COLO668 (cell line): ENCODE measurements around the gene ARL2BP.
"Not testable (repeated sequence)": the region's sequence is repeated elsewhere in the genome, so short reads cannot be mapped to it uniquely, and the experiment has no call there.

Experiments used
- DNase-seq: peaks from one replicate; lab custom pipeline; 2025; ENCODE audit not compliant: unreplicated experiment; lab: John Stamatoyannopoulos, UW

ARL2BP gene

DNA sequence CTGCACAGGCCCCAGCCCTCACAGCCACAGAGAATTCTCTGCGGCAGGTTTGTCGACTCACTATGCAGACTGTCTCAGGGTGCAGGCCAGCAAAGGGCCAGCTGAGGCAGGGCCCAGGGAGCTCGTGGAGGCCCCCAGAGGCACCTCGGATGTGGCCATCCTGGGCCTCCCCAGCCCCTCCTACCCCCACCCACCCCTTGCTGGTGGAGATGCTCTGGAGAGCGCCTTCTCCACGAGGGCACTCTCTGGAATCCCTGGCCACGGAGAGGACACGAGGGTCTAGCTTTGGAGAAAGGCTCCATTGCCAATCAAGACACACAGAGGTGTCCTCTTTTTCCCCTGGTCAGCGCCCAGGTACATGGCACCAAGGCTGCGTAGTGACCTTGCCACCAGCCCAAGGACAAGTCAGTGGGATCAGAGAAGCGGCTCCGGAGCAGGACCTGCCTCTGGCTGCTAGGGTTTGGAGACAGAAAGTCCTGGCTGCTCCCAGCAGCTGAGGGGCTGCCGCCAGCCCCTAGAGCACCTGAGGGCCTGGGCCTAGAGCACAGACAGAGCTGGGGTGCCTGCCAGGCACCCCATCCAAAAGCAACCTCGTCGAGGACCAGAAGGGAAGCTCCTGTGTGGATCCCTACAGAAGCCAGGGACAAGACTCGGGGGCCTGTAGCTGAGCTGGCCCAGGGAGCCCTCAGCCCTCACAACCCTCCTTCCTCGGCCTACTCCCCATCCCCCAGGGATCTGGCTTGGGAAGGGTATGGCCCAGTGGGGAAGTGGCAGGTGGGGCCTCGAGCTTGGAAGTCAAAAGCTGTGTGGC is 18.7 kb downstream of the ARL2BP start:
- no peak for DNase-seq

DNA sequence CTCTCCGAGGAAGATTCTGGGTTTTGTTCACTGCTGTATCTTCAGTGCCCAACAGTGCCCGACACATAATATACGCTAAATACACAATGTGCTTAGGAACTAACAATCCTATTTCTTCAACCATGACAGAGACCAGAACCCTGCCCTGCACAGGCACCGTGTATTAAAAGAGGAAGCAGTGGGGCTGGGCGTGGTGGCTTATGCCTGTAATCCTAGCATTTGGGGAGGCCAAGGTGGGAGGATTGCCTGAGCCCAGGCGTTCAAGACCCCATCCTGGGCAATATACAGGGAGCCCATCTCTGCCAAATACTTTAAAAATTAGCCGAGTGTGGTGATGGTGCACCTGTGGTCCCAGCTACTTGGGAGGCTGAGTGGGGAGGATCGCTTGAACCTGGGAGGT is 19.3 kb downstream of the ARL2BP start:
- no peak for DNase-seq

DNA sequence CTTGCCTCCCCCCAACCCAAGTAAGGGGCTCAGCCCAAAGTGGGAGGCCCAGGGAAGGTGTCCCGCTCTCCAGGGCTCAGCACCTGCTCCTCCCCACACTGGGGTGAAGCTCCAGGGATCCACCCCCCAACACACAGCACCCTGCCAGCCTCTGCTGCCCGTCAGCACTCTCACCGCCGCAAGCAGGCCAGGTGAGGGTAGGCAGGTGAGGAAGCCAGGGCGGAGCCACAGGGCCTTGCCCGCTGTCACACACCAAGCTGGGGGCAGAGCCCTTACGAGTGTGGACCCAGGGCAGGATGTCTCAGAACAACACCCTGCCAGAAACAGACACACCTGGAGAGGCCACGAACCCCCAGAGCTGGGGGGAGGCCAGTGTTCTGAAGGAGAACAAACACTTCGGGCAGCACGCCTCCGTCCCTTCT is 19.9 kb downstream of the ARL2BP start:
- DNase-seq, result peak; percentile 86

DNA sequence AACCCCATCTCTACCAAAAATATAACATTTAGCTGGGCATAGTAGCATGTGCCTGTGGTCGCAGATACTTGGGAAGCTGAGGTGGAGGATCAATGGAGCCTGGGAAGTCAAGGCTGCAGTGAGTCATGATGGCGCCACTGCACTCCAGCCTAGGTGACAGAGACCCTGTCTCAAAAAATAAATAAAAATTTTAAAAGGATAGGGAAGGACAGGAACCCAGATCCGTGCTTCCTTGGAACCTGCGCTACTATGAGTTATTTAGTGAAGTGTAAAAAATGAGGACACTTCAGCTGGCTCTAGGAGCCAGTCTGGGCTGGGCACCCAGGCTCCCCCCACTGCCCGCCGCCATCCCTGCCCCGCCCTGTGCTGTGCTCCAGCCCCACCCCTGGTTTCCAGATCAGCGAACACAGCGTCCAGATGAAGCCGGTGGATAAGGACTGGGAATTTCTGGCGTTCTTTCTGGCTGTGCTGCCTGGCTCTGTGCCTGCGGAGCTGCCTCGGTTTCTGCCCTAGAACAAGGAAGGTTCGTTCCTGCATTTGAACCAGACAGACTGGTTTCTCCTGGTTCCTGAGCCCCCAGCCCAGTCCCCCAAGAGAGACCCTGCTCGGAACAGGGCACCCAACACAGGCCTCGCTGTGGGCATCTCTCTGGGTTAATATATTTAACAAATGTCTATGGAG is 20.9 kb downstream of the ARL2BP start:
- DNase-seq, result peak; percentile 59

DNA sequence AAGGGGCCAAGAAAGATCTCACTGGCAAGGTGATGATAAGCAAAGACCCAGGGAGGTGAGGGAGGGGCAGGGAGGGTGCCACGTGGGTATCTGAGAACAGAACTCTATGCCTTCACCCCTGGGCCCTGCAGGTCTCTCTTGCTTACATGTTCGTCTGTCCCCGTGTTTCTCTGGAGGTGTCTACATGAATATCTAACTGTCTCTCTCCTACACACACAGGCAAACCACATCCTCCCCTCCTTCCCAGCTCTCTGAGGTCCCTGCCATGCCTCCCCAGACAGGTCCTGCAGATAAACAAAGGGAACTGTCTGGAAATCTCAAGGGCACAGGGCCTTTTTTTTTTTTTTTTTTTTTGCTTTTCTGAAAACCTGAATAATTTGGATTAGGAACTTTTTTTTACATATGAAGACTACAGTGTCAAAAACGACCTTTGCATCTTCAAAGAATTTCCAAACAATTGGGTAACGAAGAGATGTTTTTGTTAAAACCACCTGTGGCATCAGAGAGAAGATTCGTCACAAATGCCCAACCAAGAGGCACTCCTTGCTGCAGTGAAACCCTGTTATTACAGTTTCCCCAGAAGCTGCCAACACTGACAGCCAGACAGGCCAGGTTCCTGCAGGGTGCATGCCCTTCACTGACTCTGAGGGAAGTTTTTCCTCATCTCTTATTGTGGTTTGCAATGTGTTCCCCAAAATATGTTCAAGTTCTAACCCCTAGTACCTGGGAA is 21.6 kb downstream of the ARL2BP start:
- no peak for DNase-seq

DNA sequence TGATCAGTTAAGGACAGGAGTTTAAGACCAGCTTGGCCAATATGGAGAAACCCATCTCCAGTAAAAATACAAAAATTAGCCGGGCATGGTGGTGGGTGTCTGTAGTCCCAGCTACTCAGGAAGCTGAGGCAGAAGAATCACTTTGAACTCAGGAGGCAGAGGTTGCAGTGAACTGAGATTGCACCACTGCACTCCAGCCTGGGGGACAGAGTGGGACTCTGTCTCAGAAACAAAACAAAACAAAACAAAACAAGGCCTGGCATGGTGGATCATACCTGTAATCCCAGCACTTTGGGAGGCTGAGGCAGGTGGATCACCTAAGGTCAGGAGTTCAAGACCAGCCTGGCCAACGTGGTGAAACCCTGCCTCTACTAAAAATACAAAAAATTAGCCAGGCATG is 22.3 kb downstream of the ARL2BP start:
- not testable (repeated sequence) for DNase-seq

DNA sequence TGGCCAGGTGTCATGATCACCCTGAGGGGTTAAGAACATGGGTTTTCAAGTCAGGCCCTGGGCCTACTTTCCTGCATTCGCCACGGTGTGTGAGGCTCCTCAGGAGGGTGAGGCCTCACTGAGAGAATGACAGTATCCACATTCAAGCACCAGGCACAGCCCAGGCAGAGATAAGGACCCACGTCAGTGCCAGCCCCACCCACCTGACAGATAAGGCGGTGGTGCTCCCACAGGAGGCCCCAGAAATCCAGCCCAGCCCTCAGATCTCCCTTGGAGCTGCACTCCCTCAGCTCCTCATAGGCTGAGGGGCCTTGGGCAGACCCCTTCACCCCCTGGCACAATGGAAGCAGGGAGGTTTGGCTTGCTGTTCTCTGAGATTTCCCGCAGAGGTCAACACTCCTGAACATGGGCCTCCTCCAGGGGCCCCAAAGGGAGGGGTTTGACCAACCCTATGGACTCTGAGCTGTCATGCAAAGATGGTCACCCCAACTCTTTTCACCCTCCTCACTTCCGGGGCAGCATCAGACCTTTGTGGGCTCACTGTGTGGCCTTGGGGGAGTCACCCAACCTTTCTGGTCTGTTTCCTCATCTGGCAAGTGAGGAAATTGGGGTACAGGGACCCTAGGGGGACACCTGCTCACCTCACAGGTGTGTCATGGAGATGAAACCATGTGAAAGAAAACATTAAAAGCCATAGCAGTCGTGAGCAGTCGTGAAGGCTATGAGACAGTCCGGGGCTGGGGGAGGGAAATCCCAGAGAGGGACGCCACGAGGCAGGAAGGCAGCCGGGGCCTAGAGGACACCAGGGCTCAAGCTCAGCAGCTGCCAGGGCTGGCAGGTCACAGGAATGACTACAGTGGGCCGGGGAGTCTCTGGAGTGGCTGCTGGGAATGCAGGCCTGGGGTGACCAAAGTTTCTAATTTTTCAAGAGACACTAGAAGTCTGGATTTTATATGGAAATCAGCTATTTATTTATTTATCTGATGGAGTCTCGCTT is 24.0 kb downstream of the ARL2BP start:
- no peak for DNase-seq

DNA sequence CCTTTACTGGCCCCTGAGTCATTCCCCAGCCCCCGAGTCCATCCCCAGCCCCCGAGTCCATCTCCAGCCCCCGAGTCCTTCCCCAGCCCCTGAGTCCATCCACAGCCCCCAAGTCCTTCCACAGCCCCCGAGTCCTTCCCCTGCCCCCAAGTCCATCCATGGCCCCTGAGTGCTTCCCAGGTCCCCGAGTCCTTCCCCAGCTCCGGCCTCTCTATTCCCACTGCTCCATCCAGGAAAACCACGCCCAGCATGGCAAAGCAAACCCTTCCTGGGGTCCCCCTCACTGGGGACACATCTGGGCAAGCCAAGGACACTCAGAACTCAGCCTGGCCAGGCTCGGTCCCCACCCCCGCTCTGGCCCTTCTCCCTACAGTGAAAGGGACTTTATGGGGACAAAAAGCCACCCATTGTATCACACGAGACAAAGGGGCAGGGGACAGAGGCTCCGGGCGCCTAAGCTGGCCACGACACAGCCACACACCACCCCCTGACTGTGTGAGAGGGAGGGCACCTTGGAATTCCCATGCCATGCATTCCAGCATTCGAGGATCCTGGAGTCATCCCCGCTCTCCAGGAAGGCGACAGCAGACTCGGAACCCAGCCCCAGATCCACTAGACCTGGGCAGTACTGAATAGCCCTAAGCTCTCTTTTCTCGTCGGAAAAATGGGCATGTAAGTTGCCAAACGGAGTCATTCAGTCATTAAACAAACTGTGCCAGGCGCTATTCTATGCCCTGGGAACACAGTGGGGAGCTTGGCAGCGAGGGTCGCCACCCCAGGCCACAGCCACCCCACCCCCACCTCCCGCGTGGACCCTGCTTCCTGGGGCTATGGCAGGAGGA is 25.4 kb downstream of the ARL2BP start:
- no peak for DNase-seq

DNA sequence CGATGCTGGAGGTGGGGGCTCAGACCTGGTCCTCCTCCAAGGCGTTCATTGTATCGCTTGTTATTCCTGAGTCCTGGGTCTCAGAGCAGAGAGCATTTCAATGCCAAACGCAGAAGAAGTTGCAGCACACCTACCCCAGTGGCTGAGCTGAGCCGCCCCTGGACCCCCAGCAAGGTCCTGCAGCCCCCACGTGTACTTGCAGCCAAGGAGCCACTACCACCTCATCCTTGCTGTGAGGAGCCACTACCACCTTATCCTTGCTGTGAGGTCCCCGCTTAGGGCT is 25.9 kb downstream of the ARL2BP start:
- DNase-seq, result no peak

DNA sequence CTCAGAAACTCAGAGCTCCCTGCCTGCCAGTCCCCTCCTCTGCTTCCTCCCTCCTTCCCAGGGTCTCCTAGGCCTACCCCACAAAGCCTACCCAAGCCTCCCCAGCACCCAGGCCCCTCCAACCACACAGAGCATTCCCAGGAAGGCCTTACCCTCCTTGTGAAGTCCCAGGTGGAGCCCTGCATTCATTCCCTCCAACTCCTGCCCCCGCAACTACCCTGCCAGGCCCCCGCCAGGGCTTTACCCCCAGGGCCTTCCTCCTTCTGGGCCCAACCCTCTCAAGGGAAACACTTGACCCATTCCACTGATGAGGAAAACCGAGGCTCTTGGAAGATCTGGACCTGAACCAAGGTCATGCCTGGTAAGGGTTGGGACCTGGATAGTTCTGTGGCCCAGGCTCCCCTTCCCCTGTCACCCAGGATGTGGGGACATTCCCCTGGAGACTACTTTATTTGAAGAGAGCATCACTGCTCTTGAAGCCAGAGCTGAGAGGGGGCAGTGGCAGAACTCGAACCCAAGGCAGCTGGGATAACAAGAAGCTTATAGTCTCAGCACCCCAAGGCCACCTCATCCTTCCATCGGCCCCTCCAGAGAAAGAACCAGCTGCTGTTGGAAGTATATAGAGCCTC is 26.9 kb downstream of the ARL2BP start:
- DNase-seq, result no peak

DNA sequence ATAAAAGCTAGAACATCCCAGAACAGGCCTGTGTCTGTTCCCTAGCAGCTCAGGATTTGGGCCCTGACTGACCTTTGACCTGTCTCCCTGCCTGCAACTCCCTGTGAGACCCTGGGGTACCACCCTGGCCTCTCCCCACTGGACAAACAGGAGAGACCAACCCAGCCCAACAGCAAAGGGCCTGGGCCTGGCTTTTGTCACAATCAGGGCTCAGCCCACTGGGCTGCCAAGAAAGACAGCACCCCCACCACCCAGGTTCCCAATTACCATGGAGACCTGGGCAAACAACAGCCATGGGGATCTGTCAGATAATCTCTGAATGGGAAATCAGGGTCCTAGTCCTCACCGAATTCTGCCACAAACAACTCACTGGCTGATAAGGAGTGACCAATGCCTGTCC is 28.3 kb downstream of the ARL2BP start:
- DNase-seq, result no peak

DNA sequence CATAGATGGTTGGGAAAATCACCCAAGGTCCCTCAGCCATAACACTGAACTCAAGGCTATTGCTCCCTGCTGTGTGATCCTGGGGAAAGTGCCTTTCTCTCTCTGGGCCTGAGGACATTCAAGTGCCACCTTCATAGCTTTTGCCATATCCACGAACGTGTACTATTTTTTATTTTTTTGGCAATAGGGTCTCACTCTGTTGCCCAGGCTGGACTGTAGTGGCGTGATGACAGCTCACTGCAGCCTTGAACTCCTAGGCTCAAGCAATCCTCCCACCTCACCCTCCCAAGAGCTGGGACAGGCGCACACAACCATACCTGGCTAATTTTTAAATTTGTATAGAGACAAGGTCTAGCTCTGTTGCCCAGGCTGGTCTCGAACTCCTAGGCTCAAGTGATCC is 28.8 kb downstream of the ARL2BP start:
- DNase-seq, result no peak

DNA sequence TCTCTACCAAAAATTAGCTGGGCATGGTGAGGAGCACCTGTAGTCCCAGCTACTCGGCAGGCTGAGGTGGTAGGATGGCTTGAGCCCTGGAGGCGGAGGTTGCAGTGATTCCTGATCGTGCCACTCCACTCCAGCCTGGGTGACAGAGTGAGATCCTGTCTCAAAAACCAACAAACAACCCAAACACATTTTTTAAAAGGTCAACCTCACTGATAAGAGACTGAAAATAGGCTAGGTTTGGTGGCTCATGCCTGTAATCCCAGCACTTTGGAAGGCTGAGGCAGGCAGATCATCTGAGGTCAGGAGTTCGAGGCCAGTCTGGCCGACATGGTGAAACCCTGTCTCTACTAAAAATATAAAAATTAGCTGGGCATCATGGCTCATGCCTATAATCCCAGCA is 30.9 kb downstream of the ARL2BP start:
- not testable (repeated sequence) for DNase-seq

DNA sequence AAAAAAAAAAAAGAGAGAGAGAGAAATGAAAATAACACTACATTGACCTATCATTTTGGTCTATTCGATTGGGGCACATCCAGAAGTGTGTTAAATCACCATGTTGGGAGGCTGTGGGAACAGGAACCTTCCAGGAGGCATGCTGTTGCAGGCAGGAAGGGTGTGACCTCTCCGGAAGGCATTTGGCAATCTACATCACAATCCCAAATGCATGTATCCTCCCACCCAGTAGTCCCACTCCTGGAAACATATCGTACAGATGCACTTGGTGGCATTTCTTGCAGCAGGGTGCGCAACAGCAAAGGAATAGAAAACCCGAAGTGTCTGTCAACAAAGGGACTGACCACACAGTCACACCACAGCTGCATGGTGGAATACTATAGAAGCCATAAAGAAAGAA is 31.5 kb downstream of the ARL2BP start:
- DNase-seq, result no peak

DNA sequence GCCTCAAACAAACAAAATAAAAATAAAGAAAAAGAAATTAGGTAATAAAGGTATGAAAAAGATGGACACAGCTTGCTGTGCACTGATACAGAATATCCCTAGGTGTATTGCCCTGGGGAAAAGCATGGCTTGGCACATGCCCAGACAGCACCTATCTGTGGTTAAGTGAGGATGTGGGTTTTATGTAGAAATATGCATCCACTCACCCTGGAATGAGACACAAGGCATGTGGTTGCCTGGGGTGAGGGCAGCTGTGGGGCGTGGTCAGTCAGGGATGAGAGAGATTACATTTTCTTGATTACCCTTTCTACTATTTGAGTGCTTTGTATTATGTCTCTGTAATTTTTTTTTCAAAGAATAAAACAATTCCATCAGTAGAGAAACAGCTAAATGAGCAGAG is 32.5 kb downstream of the ARL2BP start:
- DNase-seq, result peak; percentile 38

DNA sequence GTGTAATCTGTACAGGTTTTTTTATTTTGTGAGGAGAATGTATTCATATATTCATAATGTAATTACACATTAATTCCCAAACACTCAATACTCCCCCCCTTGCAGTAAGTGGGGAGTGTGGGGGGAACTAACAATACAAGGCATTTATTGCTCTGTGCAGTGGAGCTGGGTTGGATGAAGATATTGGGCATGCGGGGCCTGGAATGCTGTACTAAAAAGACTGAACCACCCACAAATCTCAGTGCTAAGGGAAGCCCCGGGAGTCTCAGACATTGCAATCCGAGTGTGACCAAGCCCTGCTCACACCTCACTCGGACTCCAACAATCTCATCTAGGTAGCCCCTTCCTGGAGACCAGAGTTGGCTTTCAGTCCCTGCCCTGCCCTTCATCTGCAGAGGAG is 33.4 kb downstream of the ARL2BP start:
- DNase-seq, result no peak

DNA sequence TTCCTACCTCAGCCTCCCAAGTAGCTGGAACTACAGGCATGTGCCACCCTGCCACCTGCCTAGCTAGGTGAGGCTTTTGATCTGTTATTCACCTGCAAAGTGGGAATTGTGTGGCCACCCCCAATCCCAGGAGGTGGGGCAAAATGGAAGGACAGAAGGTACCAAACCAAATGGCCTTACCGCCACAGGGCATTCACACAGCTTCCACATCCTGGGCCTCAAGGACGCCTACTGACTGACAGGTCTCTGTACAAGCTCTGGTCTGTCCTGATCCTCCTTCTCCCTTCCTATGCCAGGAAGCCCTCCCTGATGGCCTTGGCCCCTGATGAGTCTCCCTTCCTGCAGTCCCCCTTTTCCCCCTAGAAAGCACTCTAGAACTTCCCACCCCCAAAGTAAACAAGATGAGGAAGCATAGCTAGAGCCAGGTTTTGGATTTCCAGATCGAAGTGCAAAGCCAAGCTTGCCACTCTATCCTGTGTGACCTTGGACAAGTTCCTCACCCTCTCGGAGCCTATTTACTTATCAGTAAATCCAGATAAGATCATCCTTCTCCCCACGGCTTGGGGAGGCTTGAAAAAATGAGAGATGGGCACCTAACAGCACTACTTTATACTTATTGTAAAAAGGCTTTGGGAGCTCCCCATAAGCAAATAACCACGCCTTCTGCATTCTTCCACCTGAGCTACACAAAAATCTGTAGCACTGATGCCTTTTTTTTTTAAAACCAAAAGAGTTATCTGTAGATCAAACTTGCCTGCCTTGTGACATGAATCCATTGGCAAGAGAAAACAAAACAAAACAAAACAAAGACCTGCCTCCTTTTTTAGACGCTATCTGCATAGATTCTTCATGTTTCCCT is 35.0 kb downstream of the ARL2BP start:
- DNase-seq, result no peak

DNA sequence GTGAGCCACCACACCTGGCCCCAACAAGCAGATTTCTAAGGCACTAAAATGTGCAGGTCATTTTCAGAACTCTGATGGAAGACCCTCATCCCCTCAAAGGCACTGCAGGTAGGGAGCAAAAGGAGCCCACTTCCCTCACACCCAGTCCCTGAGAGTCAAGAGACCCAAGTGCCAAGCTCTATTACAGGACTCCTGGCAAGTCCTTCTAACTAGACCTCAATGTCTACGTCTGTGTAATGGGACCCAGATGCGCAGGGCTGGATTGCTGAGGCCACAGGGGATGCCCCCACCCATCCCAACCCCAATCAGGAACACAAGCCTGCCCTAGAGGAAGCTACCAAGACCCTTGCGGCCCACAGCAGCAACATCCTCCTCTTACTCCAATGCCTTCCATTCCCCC is 36.7 kb downstream of the ARL2BP start:
- no peak for DNase-seq
